ENCODE results near the gene WWOX. TPM values are rescaled to one million over a fixed set of nuclear protein-coding genes. Genes with fewer than 3 reads are reported as not detected.

WWOX gene
- total RNA-seq, 2 donors from 2014 or later = 33.8 to 82.5 TPM

DNA sequence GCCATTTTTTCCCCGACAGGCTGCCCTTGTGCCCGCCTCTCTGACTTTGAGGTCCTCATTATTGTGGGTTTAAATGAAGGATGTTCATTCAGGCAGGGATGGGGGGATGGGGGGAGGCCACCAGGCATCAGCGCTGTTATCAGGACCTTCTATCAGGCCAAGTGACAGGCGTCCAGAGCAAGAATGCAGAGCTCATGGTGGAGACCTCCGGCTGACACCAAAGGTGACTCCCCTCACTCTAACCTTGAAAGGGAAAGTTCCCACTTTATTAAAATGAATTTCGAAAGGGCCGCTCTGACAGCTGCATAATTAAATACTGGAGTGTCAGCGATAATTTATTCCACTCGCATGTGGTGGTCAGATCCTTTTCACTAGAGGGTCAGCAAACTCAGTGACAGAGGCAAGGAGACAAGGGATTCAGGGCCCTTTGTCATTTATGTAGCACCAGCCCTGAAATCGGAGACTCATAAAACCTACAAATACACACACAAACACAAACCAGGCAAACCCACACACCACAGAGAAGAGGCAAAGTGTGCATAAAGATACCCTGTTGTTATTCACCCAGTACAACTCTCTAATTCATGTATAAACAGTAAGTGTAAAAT, 1065.0 kb downstream of the WWOX start:
- peaks cover 0 to 4% of the 10 kb centered on the region in 2 donors for H3K4me1 ChIP-seq (ENCODE audit: control insufficient read depth in 1 of 2, low read depth in 2 of 2)
- no peaks in the 10 kb centered on the region for H3K9me3 ChIP-seq
- peak overlapping the region; percentile 17 for H3K4me3 ChIP-seq
- TF ChIP-seq, protein P1, sequence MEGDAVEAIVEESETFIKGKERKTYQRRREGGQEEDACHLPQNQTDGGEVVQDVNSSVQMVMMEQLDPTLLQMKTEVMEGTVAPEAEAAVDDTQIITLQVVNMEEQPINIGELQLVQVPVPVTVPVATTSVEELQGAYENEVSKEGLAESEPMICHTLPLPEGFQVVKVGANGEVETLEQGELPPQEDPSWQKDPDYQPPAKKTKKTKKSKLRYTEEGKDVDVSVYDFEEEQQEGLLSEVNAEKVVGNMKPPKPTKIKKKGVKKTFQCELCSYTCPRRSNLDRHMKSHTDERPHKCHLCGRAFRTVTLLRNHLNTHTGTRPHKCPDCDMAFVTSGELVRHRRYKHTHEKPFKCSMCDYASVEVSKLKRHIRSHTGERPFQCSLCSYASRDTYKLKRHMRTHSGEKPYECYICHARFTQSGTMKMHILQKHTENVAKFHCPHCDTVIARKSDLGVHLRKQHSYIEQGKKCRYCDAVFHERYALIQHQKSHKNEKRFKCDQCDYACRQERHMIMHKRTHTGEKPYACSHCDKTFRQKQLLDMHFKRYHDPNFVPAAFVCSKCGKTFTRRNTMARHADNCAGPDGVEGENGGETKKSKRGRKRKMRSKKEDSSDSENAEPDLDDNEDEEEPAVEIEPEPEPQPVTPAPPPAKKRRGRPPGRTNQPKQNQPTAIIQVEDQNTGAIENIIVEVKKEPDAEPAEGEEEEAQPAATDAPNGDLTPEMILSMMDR (IDR thresholded peaks at IDR 0.05) = no peak
- no peak overlapping the region for H3K27ac ChIP-seq
- DNase-seq (ENCODE audit: low spot score) (no peak), ATAC-seq (ENCODE audit: insufficient number of reproducible peaks, low FRiP score, low read depth) (no peak)
- no peaks in the 10 kb centered on the region for H3K36me3 ChIP-seq
- no peaks in the 10 kb centered on the region for H3K27me3 ChIP-seq (replicated peaks; ENCODE audit: insufficient read depth)

DNA sequence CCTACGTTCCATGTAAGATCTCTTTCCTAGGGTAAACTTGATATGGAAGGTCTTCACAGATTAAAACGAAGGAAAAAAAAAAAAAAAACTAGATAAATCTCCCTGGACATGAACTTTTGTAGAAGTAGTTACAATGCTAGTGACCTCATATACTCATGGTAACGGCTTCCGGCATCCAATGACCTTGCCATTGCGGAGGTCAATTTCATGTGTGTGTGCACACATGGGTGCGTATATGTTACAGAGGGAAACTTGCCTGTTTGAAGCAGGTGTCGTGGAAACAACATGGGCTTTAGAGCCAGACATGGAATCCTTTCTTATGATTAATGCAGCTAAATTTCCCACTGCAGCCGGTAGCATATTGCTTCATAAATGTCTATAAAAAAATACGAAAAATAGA, 1065.6 kb downstream of the WWOX start:
- no peak for DNase-seq (ENCODE audit: low spot score)
- no peak overlapping the region for H3K27ac ChIP-seq
- ATAC-seq (ENCODE audit: insufficient number of reproducible peaks, low FRiP score, low read depth) = no peak
- H3K27me3 ChIP-seq (replicated peaks; ENCODE audit: insufficient read depth) = no peaks in the 10 kb centered on the region
- H3K4me1 ChIP-seq (ENCODE audit: control insufficient read depth in 1 of 2, low read depth in 2 of 2) = peaks cover under 1 to 10% of the 10 kb centered on the region in 2 donors
- no peaks in the 10 kb centered on the region for H3K9me3 ChIP-seq
- TF ChIP-seq, protein P1 (IDR thresholded peaks at IDR 0.05) = no peak
- H3K4me3 ChIP-seq = no peak overlapping the region
- no peaks in the 10 kb centered on the region for H3K36me3 ChIP-seq

DNA sequence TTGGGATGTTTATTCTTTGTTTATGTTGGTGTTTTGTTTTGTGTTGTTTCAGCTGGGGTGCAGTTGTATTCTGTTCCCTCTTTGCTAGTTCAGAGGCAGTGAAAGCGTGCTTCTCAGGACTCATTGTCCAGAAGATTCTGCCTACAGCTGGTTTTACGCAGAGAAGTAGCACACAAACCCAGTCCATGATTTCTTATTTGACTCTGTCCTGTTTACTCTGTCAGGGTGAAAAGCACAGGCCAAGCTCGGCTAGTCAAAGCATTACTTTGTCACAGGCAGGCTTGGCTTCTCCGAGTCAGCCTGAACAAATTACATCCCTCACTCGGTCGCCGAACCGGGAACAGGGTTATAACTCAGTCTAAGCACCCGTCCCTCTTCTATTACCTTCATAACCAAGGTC, 1066.1 kb downstream of the WWOX start:
- Histone ChIP-seq H3K36me3 (no peaks in the 10 kb centered on the region), H3K4me3 (no peak overlapping the region), H3K9me3 (no peaks in the 10 kb centered on the region), H3K27ac (no peak overlapping the region), H3K27me3 (replicated peaks; ENCODE audit: insufficient read depth) (no peaks in the 10 kb centered on the region), H3K4me1 (ENCODE audit: control insufficient read depth in 1 of 2, low read depth in 2 of 2) (peaks cover 4 to 14% of the 10 kb centered on the region in 2 donors)
- ATAC-seq (ENCODE audit: insufficient number of reproducible peaks, low FRiP score, low read depth) (no peak), DNase-seq (ENCODE audit: low spot score) (no peak)
- TF ChIP-seq, protein P1 (IDR thresholded peaks at IDR 0.05) = no peak

DNA sequence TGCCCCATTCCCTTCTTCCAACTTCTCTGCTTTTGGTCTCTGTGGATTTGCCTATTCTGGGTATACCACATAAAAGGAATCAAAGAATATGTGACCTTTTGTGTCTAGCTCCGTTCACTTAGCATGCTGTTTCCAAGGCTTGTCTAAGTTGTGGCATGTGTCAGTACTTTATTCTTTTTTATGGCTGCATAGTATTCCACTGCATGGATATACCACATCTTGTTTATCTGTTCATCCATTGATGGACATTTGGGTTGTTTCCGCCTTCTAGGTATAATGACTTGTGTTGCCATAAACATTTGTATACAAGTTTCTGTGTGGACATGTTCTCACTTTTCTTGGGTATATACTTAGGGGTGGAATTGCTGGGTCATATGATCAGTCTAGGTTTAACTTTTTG, 1068.4 kb downstream of the WWOX start:
- H3K9me3 ChIP-seq = no peaks in the 10 kb centered on the region
- no peak overlapping the region for H3K27ac ChIP-seq
- H3K27me3 ChIP-seq (replicated peaks; ENCODE audit: insufficient read depth) = no peaks in the 10 kb centered on the region
- no peaks in the 10 kb centered on the region for H3K36me3 ChIP-seq
- H3K4me3 ChIP-seq = no peak overlapping the region
- DNase-seq (ENCODE audit: low spot score) (no peak), ATAC-seq (ENCODE audit: insufficient number of reproducible peaks, low FRiP score, low read depth) (no peak)
- TF ChIP-seq, protein P1 (IDR thresholded peaks at IDR 0.05) = no peak
- peaks cover 11 to 27% of the 10 kb centered on the region in 2 donors for H3K4me1 ChIP-seq (ENCODE audit: control insufficient read depth in 1 of 2, low read depth in 2 of 2)

DNA sequence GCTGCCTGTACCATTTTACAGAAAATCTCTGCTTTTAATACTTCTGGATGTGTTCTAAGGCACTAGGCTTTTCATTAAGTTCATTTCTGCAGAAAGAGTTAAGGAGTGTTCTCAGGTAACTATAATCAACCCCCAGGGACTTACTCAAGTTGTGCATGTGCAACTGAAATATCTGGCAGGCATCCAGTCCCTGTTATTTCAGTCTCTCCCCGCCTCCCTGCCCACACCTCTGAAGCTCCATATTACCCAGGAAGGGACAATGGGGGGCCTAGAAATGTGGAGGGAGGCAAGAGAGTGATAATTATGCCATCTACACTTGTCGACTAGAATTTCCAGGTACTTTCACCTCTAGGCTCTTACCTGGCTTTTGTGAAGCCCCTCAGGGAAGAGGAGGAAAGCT, 1068.9 kb downstream of the WWOX start:
- Histone ChIP-seq H3K36me3 (no peaks in the 10 kb centered on the region), H3K9me3 (no peaks in the 10 kb centered on the region), H3K4me1 (ENCODE audit: control insufficient read depth in 1 of 2, low read depth in 2 of 2) (peaks cover 11 to 27% of the 10 kb centered on the region in 2 donors), H3K27ac (no peak overlapping the region), H3K4me3 (no peak overlapping the region), H3K27me3 (replicated peaks; ENCODE audit: insufficient read depth) (no peaks in the 10 kb centered on the region)
- ATAC-seq (ENCODE audit: insufficient number of reproducible peaks, low FRiP score, low read depth) (no peak), DNase-seq (ENCODE audit: low spot score) (no peak)
- TF ChIP-seq, protein P1 (IDR thresholded peaks at IDR 0.05) = no peak
